COLO829 (cell line): ENCODE measurements around the gene CPPED1.
"Not testable (repeated sequence)": the region's sequence is repeated elsewhere in the genome, so short reads cannot be mapped to it uniquely, and the experiment has no call there.

Experiments
- DNase-seq: peaks from one replicate; pipeline ENCODE4 v3.0.0; 2012; ENCODE audit warnings: low spot score

Gene CPPED1, protein sequence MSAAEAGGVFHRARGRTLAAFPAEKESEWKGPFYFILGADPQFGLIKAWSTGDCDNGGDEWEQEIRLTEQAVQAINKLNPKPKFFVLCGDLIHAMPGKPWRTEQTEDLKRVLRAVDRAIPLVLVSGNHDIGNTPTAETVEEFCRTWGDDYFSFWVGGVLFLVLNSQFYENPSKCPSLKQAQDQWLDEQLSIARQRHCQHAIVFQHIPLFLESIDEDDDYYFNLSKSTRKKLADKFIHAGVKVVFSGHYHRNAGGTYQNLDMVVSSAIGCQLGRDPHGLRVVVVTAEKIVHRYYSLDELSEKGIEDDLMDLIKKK

DNA sequence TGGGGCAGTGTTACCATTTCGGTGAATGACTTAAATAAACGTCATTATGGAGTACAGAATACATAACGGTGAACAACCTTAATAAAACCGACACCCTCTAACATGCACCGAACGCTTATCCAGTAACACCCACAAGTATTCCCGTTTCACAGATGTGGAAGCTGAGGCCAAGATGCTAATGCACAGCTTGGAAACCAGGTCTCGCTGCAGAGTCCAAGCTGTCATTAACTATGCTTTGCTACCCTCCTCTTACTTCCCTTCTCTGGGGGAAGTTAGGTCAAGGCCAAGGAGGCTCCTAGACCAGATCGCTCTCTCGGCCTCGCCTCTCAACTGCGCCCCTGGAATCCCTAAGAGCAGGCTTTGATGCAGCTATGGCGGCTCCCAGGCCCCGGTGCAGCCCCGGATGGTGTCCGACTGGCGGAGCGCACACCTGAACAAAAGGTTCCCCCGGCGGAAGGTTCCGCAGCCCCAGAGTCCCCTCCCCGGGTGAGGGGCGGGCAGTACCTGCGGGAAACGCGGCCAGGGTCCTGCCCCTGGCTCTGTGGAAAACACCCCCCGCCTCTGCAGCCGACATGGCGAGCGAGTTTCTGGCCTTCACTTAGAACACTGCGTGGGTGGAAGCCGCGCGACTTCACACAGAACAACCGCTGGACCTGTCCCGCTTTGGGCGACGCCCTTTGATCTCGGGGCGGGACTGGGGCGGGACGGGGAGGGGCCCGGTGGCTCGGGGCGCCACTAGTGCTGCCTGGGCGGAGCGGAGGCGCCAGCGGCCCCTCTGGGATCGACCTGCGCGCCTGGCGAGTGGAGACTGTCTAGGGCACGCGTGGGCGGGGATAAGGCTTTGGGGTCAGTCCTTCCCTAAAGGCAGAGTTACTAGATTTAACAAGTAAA, at the start of gene CPPED1:
TSS of gene CPPED1 (minus strand) at position 685 of the 891 bp plus-strand sequence. CDS start at position 574, 111 bp downstream.
- DNase-seq, result peak; percentile 95

DNA sequence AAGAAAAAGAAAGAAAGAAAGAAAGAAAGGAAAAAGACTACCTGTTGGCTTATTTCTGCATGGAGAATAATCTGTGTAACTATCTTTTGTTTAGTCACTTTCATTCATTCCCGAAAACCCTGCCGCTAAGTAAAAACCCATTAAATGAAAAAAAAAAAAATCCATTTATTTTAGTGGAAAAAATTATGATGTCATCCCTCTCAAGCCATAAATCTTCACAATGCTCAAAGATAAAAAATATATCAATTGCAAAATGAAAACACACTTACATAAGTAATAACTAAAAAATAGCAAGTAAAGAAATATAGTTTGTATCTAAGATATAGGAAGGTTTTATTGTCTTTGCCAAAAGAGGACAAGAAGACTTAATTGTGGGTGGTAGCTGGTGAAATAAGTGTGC, 46.5 kb upstream of the CPPED1 start:
- DNase-seq, result no peak

DNA sequence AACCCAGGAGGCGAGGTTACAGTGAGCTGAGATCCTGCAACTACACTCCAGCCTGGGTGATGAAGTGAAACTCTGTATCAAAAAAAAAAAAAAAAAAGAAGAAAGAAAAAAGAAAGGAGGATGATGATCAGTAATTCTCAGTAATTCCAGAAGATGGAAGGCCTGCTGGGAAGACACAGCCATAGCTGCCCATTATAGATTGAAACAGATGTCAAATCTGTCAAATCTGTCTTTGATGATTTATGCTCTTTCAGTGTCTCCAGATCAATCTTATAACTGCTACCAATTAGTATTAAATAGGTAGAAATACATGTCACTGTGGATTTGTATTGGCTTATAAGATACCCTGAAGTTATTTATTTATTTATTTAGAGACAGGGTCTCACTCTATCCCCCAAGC, 42.9 kb upstream of the CPPED1 start:
- no peak for DNase-seq

- DNase-seq, result no peak
Observed at GRCh38 chr16:12845282-12845681, 41.6 kb upstream of the CPPED1 start.

GRCh38 chr16:12837756-12838155, 34.1 kb upstream of the CPPED1 start:
- DNase-seq, result no peak

DNA sequence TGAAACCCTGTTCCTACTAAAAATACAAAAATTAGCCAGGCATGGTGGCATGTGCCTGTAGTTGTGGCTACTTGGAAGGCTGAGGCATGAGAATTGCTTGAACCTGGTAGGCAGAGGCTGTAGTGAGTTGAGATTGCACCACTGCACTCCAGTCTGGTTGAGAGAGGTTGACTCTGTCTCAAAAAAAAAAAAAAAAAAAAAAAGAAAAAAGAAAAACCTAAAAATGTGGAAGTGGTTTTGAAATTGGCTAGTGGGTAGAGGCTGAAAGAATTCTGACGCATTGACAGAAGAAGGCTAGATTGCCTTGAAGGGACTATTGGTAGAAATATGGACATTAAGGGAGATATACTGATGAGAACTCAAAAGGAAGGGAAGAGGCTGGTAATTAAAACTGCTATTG, 33.6 kb upstream of the CPPED1 start:
- no peak for DNase-seq

DNA sequence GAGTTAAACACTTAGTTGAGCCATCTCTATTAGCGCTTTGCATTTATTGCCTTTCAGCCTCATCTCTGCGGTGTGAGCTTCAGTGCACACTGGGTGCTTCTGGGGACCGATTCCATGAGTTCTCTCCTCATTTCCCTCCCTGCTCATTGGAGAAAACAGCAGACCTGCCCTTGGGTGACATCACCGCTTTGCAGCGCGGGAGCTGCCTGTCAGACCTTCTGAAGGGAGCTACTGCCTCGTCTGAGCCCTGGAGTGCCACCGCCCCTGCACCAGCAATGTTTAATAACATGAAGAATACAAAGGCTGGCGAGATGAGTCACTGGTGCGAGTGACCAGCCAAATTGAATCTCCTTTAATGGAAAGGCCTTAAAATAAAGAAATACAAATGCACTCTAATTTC, 30.2 kb upstream of the CPPED1 start:
- no peak for DNase-seq

DNA sequence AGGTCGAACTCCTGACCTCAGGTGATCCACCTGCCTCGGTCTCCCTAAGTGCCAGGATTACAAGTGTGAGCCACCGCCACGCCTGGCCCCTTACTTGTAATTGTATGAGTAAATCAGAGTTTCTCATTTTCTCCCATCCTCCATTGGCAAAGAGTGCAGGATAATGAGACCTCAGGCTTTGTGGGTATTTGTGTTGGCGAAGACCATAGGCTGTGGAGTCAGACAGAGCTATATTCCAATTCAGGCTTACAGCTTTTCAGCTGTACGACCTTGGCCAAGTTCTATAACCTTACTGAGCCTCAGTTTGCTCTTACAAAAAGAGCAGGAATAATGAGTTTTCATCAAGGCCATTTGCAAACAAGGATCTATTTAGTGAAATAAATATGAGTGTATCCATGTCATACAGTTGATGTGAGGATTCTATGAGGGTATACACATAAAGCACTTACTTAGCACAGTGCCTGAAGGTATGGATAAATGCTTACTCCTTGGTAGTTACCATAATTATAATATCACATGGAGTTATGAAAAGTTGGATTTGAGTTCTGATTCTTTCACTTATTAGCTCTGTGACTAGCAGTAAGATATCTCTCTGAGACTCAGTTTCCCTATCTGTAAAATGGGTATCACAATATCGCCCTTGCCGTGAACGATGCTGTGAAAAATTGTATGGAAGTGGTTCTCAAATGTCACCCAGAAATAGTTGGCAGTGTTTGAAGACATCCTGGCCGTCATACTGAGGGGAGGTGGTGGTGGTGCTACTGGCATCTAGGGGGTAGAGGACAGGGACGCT, 25.6 kb upstream of the CPPED1 start:
- DNase-seq, result no peak

DNA sequence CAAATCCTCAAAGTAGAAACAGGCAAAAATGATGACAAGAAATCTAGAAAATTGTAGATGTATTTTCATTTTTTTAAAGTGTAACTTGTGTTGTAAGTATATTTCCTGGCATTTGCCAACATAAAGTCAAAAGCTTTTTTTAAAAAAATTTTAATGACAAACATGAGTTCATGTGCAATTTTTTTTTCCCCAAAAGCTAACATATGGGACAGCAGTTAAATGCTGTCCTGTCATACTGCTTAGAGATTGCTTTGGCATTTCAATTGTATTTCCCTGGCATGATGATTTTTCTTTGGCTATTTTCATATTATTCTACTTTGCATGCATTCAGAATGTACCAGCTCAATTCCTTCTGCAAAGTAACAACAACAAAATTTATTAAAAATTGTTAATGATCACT, 24.5 kb upstream of the CPPED1 start:
- no peak for DNase-seq

DNA sequence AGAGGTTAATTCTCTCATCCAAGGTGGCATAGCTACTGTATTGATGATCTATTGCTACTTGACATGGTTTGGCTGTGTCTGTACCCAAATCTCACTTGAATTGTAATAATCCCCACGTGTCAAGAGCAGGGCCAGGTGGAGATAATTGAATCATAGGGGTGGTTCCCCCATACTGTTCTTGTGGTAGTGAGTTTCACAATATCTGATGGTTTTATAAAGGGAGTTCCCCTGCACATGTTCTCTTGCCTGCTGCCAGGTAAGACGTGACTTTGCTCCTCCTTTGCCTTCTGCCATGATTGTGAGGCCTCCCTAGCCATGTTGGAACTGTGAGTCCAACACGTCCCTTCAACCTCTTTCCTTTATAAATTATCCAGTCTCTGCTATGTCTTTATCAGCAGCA, 22.9 kb upstream of the CPPED1 start:
- DNase-seq, result no peak

GRCh38 chr16:12819126-12820117, 15.7 kb upstream of the CPPED1 start:
- DNase-seq, result peak; percentile 83

GRCh38 chr16:12818326-12818725, 14.6 kb upstream of the CPPED1 start:
- DNase-seq, result no peak

GRCh38 chr16:12816791-12817214, 13.1 kb upstream of the CPPED1 start:
- not testable (repeated sequence) for DNase-seq

DNA sequence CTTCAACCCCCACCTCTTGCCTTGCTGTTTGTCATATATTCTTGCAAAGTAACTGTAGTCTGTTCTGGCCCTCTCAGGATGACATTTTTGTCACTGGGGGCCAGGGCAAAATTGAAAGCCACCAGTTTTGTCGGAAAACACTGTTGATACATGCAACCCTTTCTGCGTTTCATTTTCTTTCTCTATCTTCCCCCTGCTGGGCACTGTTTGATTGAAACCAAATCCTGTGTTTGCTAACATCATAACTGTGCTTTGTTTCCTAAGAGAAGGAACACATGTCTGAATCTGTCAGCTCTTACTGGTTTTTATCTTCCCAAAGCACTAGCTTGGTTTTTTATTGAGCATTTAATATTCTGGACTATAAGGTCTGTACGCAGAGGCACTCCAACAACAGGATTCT, 11.7 kb upstream of the CPPED1 start:
- DNase-seq, result no peak

DNA sequence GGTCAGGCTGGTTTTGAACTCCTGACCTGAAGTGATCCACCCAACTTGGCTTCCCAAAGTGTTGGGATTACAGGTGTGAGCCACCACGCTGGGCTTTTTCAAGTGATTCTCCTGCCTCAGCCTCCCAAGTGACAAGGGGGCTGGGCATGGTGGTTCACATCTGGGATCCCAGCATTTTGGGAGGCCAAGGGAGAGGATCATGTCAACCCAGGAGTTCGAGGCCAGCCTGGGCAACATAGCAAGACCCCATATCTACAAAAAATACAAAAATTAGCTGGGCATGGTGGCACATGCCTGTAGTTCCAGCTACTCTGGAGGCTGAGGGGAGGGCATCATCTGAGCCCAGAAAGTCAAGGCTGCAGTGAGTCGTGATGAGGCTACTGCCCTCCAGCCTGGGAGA, 10.0 kb upstream of the CPPED1 start:
- DNase-seq, result not testable (repeated sequence)

DNA sequence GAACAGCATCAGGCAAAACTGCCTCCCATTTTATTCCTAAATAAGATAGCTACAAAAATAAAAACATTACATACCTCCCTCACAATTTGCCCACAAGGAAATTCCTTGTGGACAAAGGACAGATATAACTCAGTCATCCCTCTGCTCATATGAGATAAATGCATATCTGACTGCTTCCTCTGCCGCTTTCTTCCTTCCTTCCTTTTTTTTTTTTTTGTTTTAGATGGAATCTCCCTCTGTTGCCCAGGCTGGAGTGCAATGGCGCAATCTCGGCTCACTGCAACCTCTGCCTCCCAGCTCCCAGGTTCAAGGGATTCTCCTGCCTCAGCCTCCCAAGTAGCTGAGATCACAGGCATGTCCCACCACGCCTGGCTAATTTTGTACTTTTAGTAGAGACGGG, 9.6 kb upstream of the CPPED1 start:
- DNase-seq, result not testable (repeated sequence)

DNA sequence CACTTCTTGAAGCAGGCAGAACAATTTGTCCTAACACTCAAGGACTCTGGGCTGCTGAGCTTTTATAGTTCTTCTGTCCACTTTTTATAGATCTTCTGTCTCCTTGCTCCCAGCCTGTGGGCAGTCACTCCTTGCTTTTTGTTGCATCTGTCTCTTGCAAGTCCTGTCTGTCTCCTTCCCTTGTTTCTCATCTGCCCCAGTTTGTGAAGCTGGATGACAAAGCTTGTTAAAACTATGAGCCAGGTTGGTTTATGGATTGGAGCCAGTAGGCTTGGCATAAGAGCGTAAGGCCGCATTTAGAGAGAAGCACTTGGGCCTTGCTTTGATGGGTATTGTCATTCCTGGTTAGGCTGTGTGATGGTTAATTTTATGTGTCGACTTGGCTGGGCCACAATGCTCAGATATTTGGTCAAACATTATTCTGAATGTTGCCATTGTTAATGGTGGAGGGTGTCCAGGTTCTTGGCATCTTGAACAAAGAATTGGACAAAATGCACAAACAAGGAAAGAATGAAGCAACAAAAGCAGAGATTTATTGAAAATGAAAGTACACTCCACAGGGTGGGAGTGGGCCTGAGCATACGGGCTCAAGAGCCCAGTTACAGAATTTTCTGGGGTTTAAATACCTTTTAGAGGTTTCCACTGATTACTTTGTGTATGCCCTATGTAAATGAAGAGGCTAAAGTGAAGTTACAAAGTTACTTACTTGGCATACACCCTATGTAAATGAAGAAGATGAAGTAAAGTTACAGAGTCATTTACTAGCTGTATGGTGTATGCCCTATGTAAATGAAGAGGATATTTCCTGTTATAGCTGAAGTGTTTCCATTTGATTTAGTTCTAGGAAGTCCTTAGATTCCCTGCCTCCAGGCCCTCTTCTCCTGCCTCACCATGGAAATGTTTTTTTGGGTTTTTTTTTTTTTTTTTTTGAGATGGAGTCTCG, 8.0 kb upstream of the CPPED1 start:
- no peak for DNase-seq

- DNase-seq, result no peak
Observed at GRCh38 chr16:12805066-12805465, 1.4 kb upstream of the CPPED1 start.

DNA sequence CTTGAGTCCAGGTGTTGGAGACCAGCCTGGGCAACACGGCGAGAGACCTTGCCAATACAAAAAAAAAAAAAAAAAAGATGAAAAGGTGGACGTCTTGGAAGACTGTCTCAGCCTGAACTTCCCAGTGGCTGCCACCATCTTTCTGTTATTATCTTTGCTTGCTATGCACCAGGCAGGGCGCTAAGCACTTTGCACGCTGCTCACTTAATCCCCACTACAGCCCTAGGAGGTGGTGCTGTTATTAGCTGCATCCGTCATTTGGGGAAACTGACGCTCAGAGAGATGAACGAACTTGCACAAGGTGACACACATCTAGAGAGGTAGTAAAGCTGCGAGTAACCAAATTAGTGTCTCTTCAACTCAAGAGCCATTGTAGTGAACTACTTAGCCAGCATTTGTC, 708 bp upstream of the CPPED1 start:
- DNase-seq, result no peak

DNA sequence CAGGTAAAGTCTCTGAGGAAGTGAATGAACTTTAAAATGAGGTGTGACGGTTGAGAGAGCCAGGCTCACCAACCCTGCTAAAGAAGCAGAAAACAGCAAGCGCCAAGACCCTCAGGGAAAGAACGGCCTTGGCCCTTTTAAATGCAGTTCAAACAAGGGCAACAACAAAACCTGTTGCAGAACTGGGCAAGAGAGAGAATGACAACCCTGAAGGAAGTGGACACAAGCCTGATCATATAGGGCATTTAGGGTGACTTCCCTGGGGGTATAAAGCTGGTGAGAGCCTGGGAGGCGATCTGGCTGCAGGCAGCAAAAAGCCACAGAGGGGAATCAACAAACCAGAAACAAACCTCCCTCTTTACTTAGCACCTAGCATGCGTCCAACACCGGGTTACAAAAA, 1.0 kb downstream of the CPPED1 start:
- DNase-seq, result no peak
